ENCODE data around the gene SLC31A1. TPM values are rescaled to one million over a fixed set of nuclear protein-coding genes. Genes with fewer than 3 reads are reported as not detected.

The SLC31A1 gene
- total and polyA plus RNA-seq, 2 of the 8 experiments (the other 6 are each of a cell fraction or from before 2014, with no cell fraction given) = 23.9 to 40.8 TPM

DNA sequence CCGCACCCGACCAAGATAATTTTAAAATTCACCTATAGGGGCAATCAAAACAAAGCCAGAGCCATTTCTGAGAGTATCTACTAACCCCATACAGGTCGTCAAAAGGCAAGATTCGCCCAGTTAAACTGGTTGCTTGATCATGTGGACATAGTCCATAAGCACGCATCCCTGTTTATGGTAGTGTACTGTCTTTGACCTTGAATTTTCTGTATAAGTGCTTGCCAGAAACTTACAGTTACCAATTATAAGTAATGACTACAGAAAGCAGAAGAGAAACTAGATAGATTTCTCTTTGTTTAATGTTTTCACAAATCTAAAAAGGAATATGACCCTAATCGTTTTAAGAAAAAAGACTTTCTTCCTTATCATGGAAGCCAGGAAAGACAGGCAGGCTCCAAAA is 25.6 kb downstream of the SLC31A1 start (continued):
- TF ChIP-seq NRF1 (IDR thresholded peaks at IDR 0.05; ENCODE audit: low read depth, low read length) = no peak
- TF ChIP-seq RNF2 (IDR thresholded peaks at IDR 0.05; ENCODE audit: borderline replicate concordance, low read depth, low read length, missing control alignments, poor library complexity, severe bottlenecking) = no peak
- no peak for TF ChIP-seq TBP (IDR thresholded peaks at IDR 0.05; ENCODE audit: low read depth, low read length)
- no peak for TF ChIP-seq GTF2F1 (IDR thresholded peaks at IDR 0.05; ENCODE audit: borderline replicate concordance, low read depth, low read length)
- no peak for TF ChIP-seq ZNF274 (IDR thresholded peaks at IDR 0.05; ENCODE audit: borderline replicate concordance, extremely low read depth, low read length)
- no peak for TF ChIP-seq KDM4A (IDR thresholded peaks at IDR 0.05; ENCODE audit: low read depth, low read length, severe bottlenecking)
